Adrenal gland (tissue), 12 donors: Measurements from ENCODE around the gene SVOPL. TPM values are rescaled to one million over a fixed set of nuclear protein-coding genes. Genes with fewer than 3 reads are reported as not detected.

Experiments used
- DNase-seq, 7 donors: peaks; one replicate each; pipeline ENCODE4 v3.0.0-alpha.2; 2019 to 2020
- H3K27ac ChIP-seq, 5 donors: fragments of 200-600 bp; sonication (generic) in 4 of 5; 1 replicate in 3 of 5; 2 replicates in 2 of 5; pipeline versions ENCODE4 v1.5.1 to v1.8.0; 2016 to 2020; ENCODE audit warnings: mild to moderate bottlenecking in 1 of 5
- H3K27me3 ChIP-seq: fragments of 200-600 bp; 2 replicates; pipeline ENCODE4 v1.8.0; 2021
- H3K36me3 ChIP-seq, 2 donors: fragments of 200-600 bp; replicated peaks in 1 of 2; 1 replicate in 1 of 2; 2 replicates in 1 of 2; pipeline versions ENCODE4 v1.5.1 to v1.8.0; 2018 to 2022
- H3K4me1 ChIP-seq, 2 donors: fragments of 200-600 bp; replicated peaks in 1 of 2; 1 replicate in 1 of 2; 2 replicates in 1 of 2; pipeline versions ENCODE4 v1.5.1 to v1.8.0; 2018 to 2021
- H3K4me3 ChIP-seq, 4 donors: fragments of 200-600 bp; sonication (generic) in 3 of 4; one replicate each; pipeline ENCODE4 v1.5.1; 2016 to 2018
- H3K9me3 ChIP-seq, 3 donors: fragments of 200-600 bp; sonication (generic) in 1 of 3; replicated peaks in 1 of 3; 1 replicate in 2 of 3; 2 replicates in 1 of 3; pipeline versions ENCODE4 v1.5.1 to v1.8.0; 2016 to 2021
- CTCF ChIP-seq, 6 experiments: fragments of 450-650 bp in 4 of 6; fragments of 200-600 bp in 2 of 6; sonication (generic) in 1 of 6; IDR thresholded peaks; 1 replicate in 5 of 6; 2 replicates in 1 of 6; pipeline versions ENCODE4 v1.5.1 to v1.8.0; 2016 to 2021; ENCODE audit warnings: antibody characterized with exemption in 6 of 6, mild to moderate bottlenecking in 2 of 6, moderate library complexity in 1 of 6
- POLR2A ChIP-seq, 2 donors: fragments of 450-650 bp; IDR thresholded peaks; one replicate each; pipeline ENCODE4 v1.6.1; 2017; ENCODE audit warnings: antibody characterized with exemption in 2 of 2, mild to moderate bottlenecking in 2 of 2, moderate library complexity in 1 of 2
- WGBS, 4 donors: extraction: QIAGEN DNeasy Blood & Tissue Kit in 2 of 4; methylation state at CpG; one replicate each; pipeline versions ENCODE4 v1.1.5 to v1.1.7; 2013 to 2017; 5-methylcytosine and 5-hydroxymethylcytosine counted together
- intact Hi-C, 2 donors: fragments of 100-400 bp; cut with DNase I; formaldehyde crosslinking; loops; one replicate each; pipeline versions ENCODE4 v1.14.1 to v1.15.0; 2022 to 2023
- polyA plus RNA-seq, 3 donors: library from polyadenylated mRNA; stranded (reverse); fragments of 200-250 nt in 2 of 3; fragments of 350-450 nt in 1 of 3; fragmentation: Illumina TruSeq in 1 of 3; extraction: RNeasy Lipid Tissue Mini Kit (QIAGEN cat#74804) in 1 of 3; gene quantifications; one replicate each; pipeline ENCODE4 v1.2.3, GENCODE V29; 2013 to 2014
- total RNA-seq, 9 donors: library from RNA; depleted of rRNA in 4 of 9; stranded (reverse); fragments of >200 nt in 4 of 9; fragments of 120-200 nt in 1 of 9; fragmentation: NEBNext Ultra II Directional in 1 of 9; extraction: Animal tissue kit (Norgen Biotek cat#: 25700) in 1 of 9; gene quantifications; one replicate each; pipeline versions ENCODE4 v1.1.0 to v1.2.4, GENCODE V29; 2013 to 2023
- donor health status: healthy with polysubstance abuse.
- donor health status: Bipolar disorder and iron deficiency.
- donor health status: DM: yes; HTN: yes; CAD: no.
- donor health status: DM: no; HTN: no; CAD: no.
- donor health status: DM: no; HTN: no; CAD: no.
- donor health status: DM: yes; HTN: yes; CAD: no.

The SVOPL gene
- total and polyA plus RNA-seq, 12 donors, result 0.54 to 4.8 (median 1.5) TPM

DNA sequence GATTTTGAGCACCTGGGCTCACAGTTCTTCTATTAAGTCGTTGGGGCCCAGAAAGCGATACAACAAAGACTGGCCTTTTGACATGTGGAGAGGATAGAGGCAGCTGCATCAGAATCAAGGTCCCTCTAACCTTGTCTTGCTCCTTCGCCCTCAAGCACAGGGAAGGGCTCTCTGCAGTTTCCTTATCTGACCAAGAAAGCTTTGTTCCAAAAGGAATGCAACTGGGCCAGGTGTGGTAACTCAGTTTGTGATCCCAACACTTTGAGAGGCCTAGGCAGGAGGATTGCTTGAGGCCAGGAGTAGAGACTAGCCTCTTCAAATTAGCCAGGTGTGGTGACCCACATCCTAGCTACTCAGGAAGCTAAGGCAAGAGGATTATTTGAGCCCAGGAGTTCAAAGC, 32.2 kb downstream of the SVOPL start:
- TF ChIP-seq POLR2A (IDR thresholded peaks at IDR 0.05) (no peak), CTCF (IDR thresholded peaks at IDR 0.05) (no peak)
- intact Hi-C loops, result no loop called here
- no peak for DNase-seq
- 81 to 92% (median 84%) methylated on average over 3 of the region's 3 CpGs for WGBS, 4 donors
- Histone ChIP-seq H3K4me1 (peaks cover 11 to 17% of the 10 kb centered on the region in 2 donors), H3K27ac (no peak overlapping the region), H3K36me3 (no peaks in the 10 kb centered on the region), H3K9me3 (no peaks in the 10 kb centered on the region), H3K4me3 (no peak overlapping the region), H3K27me3 (no peaks in the 10 kb centered on the region)

GRCh38 chr7:138668229-138668596, 32.9 kb downstream of the SVOPL start:
- 79 to 99% (median 96%) methylated on average over 2 of the region's 2 CpGs for WGBS, 4 donors
- no peak for DNase-seq
- peaks cover 11 to 17% of the 10 kb centered on the region in 2 donors for H3K4me1 ChIP-seq

DNA sequence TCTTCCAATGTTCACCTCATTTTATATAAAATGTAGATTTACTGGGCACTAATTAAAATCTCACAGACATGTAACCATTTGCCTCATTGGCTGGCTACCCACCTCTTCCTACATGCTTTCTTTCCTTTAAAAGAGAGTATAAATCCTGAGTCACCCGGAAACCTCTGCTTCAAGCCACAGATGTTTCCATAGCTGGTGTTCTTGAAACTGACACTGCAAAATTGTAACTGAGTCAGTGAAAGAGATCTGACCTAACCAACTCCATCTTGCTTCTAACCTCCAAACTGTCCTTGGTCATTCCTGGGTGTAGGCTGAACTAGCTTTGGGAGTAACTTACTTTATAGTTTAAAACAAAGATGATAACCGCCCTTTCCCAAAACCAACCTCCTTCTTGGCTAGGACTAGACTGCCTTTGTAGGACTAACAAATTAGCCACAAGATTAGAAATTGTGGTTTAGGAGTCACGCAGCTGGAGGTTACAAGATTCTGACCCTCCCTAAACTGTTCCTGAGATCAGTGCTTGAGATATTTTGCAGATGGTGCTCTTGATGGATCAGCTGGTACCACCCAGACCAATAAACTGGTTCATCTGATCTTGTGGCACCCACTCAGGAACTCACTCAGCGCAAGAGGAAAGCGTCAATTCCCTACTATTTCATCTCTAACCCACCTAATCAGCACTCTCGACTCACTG, 33.5 kb downstream of the SVOPL start:
- WGBS, 4 donors, result 91 to 93% (median 92%) methylated on average over 6 of the region's 6 CpGs
- H3K27me3 ChIP-seq, result no peaks in the 10 kb centered on the region
- no peak overlapping the region for H3K27ac ChIP-seq
- TF ChIP-seq CTCF (IDR thresholded peaks at IDR 0.05), result no peak
- TF ChIP-seq POLR2A (IDR thresholded peaks at IDR 0.05), result no peak
- H3K36me3 ChIP-seq, result no peaks in the 10 kb centered on the region
- no peak for DNase-seq
- H3K4me1 ChIP-seq, result peaks cover 11 to 17% of the 10 kb centered on the region in 2 donors
- no peak overlapping the region for H3K4me3 ChIP-seq
- intact Hi-C loops, result no loop called here
- no peaks in the 10 kb centered on the region for H3K9me3 ChIP-seq

More at GRCh38 chr7:138668229-138668596, 32.9 kb downstream of the SVOPL start:
- Histone ChIP-seq H3K9me3 (no peaks in the 10 kb centered on the region), H3K4me3 (no peak overlapping the region), H3K27me3 (no peaks in the 10 kb centered on the region), H3K27ac (no peak overlapping the region), H3K36me3 (no peaks in the 10 kb centered on the region)
- intact Hi-C loops, result no loop called here
- TF ChIP-seq CTCF (IDR thresholded peaks at IDR 0.05), result no peak
- TF ChIP-seq POLR2A (IDR thresholded peaks at IDR 0.05), result no peak

GRCh38 chr7:138666385-138666784, 34.8 kb downstream of the SVOPL start:
- H3K4me3 ChIP-seq, result no peak overlapping the region
- H3K36me3 ChIP-seq, result no peaks in the 10 kb centered on the region
- peak overlapping the region in 1 of 5 donors; percentile 62 for H3K27ac ChIP-seq
- no peaks in the 10 kb centered on the region for H3K27me3 ChIP-seq
- intact Hi-C loops, result no loop called here
- peak in 3 of 7 donors; percentile 16 to 53 (median 48) for DNase-seq
- H3K9me3 ChIP-seq, result no peaks in the 10 kb centered on the region
- H3K4me1 ChIP-seq, result peaks cover 11 to 17% of the 10 kb centered on the region in 2 donors
- whole genome bisulfite sequencing, 4 donors, result 7 to 12% (median 10%) methylated on average over 2 of the region's 2 CpGs
- TF ChIP-seq CTCF (IDR thresholded peaks at IDR 0.05) (no peak), POLR2A (IDR thresholded peaks at IDR 0.05) (peak in 1 of 2 donors; percentile 58)
